ENCODE measurements around the gene PGLYRP2. TPM values are rescaled to one million over a fixed set of nuclear protein-coding genes. Genes with fewer than 3 reads are reported as not detected.
"Not testable (repeated sequence)": the region's sequence is repeated elsewhere in the genome, so short reads cannot be mapped to it uniquely, and the experiment has no call there.

The PGLYRP2 gene
- polyA plus RNA-seq, 3 donors, result 0.04 TPM; not detected in 2

GRCh38 chr19:15488489-15489226, 9.4 kb upstream of the PGLYRP2 start:
- no peak for DNase-seq

DNA sequence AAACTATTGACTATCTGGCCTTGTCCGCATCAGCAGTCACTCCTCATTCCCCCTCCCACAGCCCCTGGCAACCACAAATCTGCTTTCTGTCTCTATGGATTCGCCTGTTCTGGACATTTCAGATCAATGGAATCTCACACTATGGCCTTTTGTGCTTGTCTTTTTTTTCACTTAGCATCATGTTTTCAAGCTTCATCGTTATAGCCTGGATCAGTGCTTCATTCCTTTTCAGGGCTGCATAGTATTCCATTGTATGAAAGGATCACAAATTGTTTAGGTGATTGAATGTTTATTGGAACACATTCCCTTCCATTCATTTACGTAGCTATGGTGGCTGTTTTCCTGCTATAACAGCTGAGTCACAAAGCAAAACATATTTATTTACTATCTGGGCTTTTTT, 7.7 kb upstream of the PGLYRP2 start:
- DNase-seq, result no peak

DNA sequence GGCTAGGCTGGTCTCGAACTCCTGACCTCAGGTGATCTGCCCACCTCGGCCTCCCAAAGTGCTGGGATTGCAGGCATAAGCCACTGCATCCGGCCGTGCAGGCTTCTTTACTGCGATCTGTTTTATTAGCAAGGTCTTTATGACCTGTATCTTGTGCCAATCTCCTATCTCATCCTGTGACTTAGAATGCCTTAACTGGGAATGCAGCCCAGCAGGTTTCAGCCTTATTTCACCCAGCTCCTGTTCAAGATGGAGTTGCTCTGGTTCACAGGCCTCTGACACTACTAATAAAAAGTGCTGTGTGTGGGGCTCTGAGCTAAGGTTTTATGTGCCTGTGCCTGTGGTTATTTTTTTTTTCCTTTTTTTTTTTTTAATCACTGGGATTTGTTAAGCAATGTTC, 6.5 kb upstream of the PGLYRP2 start:
- not testable (repeated sequence) for DNase-seq

DNA sequence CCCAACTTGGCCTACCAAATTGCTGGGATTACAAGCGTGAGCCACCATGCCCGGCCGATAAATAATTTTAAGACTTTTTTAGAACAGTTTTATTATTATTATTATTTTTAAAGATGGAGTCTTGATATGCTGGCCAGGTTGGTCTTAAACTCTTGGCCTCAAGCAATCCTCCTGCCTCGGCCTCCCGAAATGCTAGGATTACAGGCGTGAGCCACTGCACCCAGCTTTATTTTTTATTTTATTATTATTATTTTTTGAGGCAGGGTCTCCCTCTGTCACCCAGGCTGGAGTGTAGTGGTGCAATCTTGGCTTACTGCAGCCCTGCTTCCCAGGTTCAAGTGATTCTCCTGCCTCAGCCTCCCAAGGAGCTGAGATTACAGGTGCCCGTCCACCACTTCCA, 1.7 kb upstream of the PGLYRP2 start:
- DNase-seq, result not testable (repeated sequence)

- DNase-seq, result no peak
These were observed 3.0 kb downstream of the PGLYRP2 start for GRCh38 chr19:15476325-15476724.

DNA sequence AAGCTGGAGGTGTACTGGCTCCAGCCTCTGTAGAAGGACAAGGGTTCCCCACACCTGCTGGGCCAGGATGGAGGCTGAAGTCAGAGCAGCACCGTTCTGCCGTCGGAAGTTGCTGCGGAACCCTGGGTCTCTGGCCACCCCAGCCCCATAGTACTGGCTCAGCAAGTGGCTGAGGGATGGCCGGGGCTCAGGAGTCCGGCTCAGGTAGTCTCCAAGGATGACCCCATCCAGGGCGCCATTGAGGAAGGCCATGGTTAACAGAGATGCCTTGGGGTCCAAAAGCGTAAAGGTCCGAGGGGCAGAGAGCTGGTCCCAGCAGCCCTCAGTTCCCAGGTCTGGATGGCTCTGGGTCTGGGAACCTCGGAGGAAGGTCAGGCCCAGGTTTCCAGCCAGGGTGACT, 3.7 kb downstream of the PGLYRP2 start:
- DNase-seq, result no peak

GRCh38 chr19:15475169-15475568, 4.1 kb downstream of the PGLYRP2 start:
- no peak for DNase-seq

GRCh38 chr19:15473821-15474220, 5.5 kb downstream of the PGLYRP2 start:
- not testable (repeated sequence) for DNase-seq

DNA sequence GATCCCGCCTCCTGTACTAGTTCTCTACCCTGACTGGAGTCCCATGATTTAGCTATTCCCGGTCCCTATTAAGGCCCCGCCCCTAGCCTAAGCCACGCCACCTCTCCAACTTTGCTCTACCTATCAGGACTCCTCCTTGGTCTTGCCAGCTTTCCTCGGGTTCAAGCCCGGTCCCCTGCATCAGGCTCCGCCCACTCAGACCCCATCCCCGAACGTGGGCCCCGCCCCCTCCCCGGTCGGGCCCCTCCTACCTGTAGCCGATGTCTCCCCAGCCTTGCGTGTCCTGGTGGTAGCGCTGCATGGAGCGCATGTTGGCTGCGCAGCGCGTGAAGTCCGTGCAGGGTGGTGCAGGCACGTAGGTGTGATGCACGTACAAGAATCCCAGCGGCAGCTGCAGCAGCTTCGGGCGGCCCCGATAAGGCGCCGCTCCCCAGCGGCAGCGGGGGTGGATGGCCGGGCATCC, 7.6 kb downstream of the PGLYRP2 start:
- DNase-seq, result no peak

DNA sequence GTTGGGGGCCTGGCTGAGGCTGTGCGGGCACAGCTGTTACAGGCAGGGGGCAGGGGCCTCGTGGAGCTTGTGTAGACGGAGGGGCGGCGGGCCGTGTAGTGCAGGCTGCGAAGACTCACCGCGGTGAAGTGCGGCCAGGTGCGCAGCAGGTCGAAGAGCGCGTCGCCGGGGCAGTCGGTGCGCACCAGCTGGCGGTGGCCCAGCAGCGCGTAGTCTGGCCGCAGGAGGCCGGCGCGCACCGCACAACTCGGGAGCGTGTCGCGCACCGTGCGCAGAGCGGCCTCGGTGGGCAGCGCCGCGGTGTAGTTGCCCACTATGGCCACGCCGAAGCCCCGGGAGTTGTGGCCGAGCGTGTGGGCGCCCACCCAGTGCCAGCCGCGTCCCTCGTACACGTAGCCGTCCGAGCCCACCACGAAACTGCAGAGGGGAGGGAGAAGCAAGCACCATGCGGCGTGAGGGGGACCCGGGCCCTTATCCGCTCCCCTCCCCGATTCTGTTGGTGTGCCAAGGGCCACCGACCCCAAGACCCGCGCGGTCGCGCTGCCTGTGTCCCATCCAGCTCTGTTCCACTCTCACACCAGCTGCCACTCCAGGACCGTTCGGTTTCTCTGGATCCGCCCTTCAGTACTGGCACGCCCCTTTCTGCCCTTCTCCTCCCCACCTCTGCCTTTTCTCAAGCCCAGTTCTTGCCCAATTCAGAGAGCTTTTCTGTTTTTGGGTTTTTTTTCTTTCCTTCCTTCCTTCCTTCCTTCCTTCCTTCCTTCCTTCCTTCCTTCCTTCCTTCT, 9.6 kb downstream of the PGLYRP2 start:
- no peak for DNase-seq

DNA sequence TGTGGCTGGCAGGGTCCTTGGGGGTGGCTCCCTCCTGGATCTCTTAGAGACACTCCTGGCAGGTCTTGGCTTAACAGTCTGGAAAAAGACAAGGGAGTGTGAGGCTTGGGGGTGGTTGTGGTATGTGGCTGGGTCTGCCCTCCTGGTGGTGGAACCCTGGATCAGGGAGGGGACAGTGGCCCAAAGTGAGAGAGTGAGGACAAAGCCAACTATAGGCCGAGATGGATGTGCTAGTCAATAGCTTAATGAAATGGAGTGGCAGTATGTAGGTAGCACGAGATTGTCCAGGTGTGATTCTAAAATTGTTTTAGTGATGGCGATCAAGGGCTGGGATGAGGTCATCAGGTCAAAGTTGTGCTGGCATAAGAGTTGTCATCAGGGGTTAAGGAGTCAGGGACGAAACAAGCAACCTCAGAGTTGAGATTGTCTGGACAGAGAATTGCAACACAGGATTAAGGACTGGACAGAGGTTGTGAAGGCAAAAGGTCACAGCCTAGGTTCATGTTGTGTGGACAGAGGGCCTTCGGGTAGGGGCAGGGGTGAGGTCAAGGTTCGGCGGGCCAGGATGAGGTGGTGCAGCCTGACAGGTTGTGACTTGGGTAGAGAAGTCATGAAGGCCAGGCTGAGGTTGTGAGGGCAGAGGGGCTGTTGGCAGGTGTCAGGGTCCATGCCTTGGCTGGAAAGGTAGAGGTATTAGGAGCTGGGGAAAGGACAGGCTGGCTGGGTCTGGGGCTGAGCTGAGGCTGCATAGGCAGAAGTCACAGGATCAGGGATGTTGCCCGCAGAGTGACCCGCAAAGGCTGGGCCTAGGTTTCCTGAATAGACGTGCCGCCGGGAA, 10.4 kb downstream of the PGLYRP2 start:
- no peak for DNase-seq

- no peak for DNase-seq
These were observed 11.5 kb downstream of the PGLYRP2 start for GRCh38 chr19:15467734-15468214.

- no peak for DNase-seq
These were observed 12.2 kb downstream of the PGLYRP2 start for GRCh38 chr19:15466851-15467733.

GRCh38 chr19:15464394-15465385, 14.6 kb downstream of the PGLYRP2 start, which contains the start of gene RASAL3:
Gene RASAL3, minus strand, starts transcription at chr19:15464544. Its CDS starts 186 bp downstream, at chr19:15464358.
- DNase-seq, result no peak

DNA sequence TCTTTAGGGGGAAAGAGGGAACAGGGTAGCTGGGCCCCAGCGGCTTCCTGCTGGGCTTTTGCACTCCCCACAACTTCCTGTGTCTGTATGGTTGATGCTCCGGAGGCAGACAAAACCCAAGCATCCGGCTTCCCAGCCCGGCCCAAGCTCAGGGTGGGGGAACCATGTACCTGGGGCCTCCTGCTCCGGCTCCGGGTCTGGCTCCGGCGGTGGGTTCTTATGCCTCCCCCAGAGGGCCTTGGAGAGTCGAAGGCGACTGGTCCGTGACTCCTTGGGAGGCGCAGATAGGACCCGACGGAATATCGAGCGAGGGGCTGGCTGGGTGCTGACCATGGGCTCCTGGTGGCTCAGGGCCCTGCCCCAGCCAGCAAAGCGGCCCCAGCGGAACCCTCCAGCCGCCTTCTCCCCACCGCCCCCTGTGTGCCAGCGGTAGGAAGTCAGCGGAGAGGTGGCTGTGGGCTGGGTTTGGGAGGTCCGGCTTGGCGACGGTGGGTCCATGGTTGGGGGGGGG, 15.4 kb downstream of the PGLYRP2 start:
- no peak for DNase-seq

DNA sequence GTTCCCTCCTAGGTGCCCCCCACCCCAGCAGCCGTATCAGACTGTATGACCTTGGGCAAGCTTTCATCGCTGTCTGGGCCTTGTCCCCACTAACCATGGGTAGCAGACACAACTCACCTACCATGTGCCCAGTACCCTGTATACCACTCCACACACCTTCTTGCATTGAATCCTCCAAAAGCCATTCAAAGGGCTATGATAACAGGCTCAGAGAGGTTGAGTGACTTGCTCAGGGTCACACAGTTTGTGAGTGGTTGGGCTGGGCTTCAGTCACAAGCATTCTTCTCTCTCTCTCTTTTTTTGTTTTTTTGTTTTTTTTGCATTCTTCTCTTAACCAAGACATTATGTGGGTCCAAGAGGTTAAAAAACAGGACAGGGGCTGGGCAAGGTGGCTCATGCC, 17.6 kb downstream of the PGLYRP2 start:
- DNase-seq, result no peak

DNA sequence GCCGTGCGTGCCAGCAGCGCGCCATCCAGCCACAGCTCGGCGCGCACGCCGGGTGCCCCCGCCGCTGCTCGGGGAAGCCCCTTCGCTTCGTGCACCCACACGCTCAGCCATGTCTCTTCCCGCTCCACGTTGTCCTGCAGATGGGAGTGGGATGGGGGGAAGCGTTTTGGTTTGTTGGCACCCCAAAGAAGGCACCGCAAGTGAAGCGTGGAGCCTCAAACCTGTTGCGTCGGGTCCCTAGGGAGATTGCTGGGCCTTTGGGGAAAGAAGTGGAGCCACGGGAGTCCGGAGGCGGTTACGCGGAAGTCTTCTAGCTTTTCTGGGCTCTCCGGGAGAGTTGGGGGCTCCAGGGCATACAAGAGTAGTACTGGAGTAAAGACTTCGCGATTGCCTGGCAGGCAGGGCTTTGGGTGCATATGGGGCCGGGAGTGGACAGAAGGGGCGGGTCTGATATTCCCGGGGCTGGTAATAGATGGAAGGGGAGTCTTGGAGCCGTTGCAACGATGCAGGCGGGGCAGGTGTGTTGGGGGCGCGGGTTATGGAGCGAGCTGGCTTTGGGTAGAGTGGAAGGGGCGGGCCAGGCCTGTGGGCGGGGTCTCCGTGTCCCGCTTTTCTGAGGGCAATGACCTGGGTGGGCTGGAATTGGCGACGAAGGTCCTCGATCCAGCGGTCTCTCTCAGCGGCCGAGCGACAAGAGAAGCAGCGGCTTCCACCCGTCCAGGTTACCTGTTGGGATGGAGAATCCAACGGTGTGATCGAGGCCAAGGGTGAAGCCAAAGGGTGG, 21.4 kb downstream of the PGLYRP2 start:
- DNase-seq, result no peak

GRCh38 chr19:15456871-15457700, 22.2 kb downstream of the PGLYRP2 start:
- no peak for DNase-seq

Data from renal pelvis (tissue), 4 donors.